ENCODE data around the gene SHC3.

SHC3 gene

GRCh38 chr9:89204801-89205200 lies 26.2 kb upstream of the SHC3 start:
- Histone ChIP-seq H3K36me3 (ENCODE audit: insufficient read depth, low read length) (no peaks in the 10 kb centered on the region), H3K9ac (ENCODE audit: low read depth, low read length) (no peak overlapping the region), H3K4me1 (ENCODE audit: insufficient read depth, low read length) (no peaks in the 10 kb centered on the region), H3K9me3 (ENCODE audit: control insufficient read depth, insufficient read depth, low read length) (no peaks in the 10 kb centered on the region)

GRCh38 chr9:89195131-89195797 lies 16.6 kb upstream of the SHC3 start:
- H3K9ac ChIP-seq (ENCODE audit: low read depth, low read length) = no peak overlapping the region
- H3K36me3 ChIP-seq (ENCODE audit: insufficient read depth, low read length) = no peaks in the 10 kb centered on the region
- H3K4me1 ChIP-seq (ENCODE audit: insufficient read depth, low read length) = no peaks in the 10 kb centered on the region
- no peaks in the 10 kb centered on the region; the same call in 1 of the 2 replicates for H3K9me3 ChIP-seq (ENCODE audit: control insufficient read depth, insufficient read depth, low read length)

GRCh38 chr9:89194421-89195130 lies 16.0 kb upstream of the SHC3 start:
- H3K4me1 ChIP-seq (ENCODE audit: insufficient read depth, low read length) = no peaks in the 10 kb centered on the region
- H3K9me3 ChIP-seq (ENCODE audit: control insufficient read depth, insufficient read depth, low read length) = no peaks in the 10 kb centered on the region; the same call in 1 of the 2 replicates
- no peak overlapping the region for H3K9ac ChIP-seq (ENCODE audit: low read depth, low read length)
- no peaks in the 10 kb centered on the region for H3K36me3 ChIP-seq (ENCODE audit: insufficient read depth, low read length)

- no peaks in the 10 kb centered on the region for H3K4me1 ChIP-seq (ENCODE audit: insufficient read depth, low read length)
- H3K36me3 ChIP-seq (ENCODE audit: insufficient read depth, low read length) = no peaks in the 10 kb centered on the region
- H3K9ac ChIP-seq (ENCODE audit: low read depth, low read length) = no peak overlapping the region
- H3K9me3 ChIP-seq (ENCODE audit: control insufficient read depth, insufficient read depth, low read length) = no peaks in the 10 kb centered on the region
Measured at GRCh38 chr9:89191004-89191403, 12.4 kb upstream of the SHC3 start.

GRCh38 chr9:89189215-89189614 lies 10.6 kb upstream of the SHC3 start:
- no peaks in the 10 kb centered on the region for H3K36me3 ChIP-seq (ENCODE audit: insufficient read depth, low read length)
- no peaks in the 10 kb centered on the region for H3K9me3 ChIP-seq (ENCODE audit: control insufficient read depth, insufficient read depth, low read length)
- H3K4me1 ChIP-seq (ENCODE audit: insufficient read depth, low read length) = no peaks in the 10 kb centered on the region
- no peak overlapping the region for H3K9ac ChIP-seq (ENCODE audit: low read depth, low read length)

- H3K9me3 ChIP-seq (ENCODE audit: control insufficient read depth, insufficient read depth, low read length) = no peaks in the 10 kb centered on the region
- H3K9ac ChIP-seq (ENCODE audit: low read depth, low read length) = no peak overlapping the region
Measured at GRCh38 chr9:89187950-89188349, 9.3 kb upstream of the SHC3 start.

GRCh38 chr9:89187541-89187940 lies 8.9 kb upstream of the SHC3 start:
- Histone ChIP-seq H3K9me3 (ENCODE audit: control insufficient read depth, insufficient read depth, low read length) (no peaks in the 10 kb centered on the region), H3K4me1 (ENCODE audit: insufficient read depth, low read length) (no peaks in the 10 kb centered on the region), H3K9ac (ENCODE audit: low read depth, low read length) (no peak overlapping the region), H3K36me3 (ENCODE audit: insufficient read depth, low read length) (no peaks in the 10 kb centered on the region)

More at GRCh38 chr9:89187950-89188349, 9.3 kb upstream of the SHC3 start:
- Histone ChIP-seq H3K4me1 (ENCODE audit: insufficient read depth, low read length) (no peaks in the 10 kb centered on the region), H3K36me3 (ENCODE audit: insufficient read depth, low read length) (no peaks in the 10 kb centered on the region)

- Histone ChIP-seq H3K4me1 (ENCODE audit: insufficient read depth, low read length) (no peaks in the 10 kb centered on the region), H3K9ac (ENCODE audit: low read depth, low read length) (no peak overlapping the region), H3K9me3 (ENCODE audit: control insufficient read depth, insufficient read depth, low read length) (no peaks in the 10 kb centered on the region), H3K36me3 (ENCODE audit: insufficient read depth, low read length) (no peaks in the 10 kb centered on the region)
Measured at GRCh38 chr9:89186960-89187359, 8.3 kb upstream of the SHC3 start.

- Histone ChIP-seq H3K9me3 (ENCODE audit: control insufficient read depth, insufficient read depth, low read length) (no peaks in the 10 kb centered on the region), H3K36me3 (ENCODE audit: insufficient read depth, low read length) (no peaks in the 10 kb centered on the region), H3K4me1 (ENCODE audit: insufficient read depth, low read length) (peaks cover 5% of the 10 kb centered on the region; the same call in 1 of the 2 replicates), H3K9ac (ENCODE audit: low read depth, low read length) (no peak overlapping the region)
Measured at GRCh38 chr9:89185980-89186379, 7.4 kb upstream of the SHC3 start.

- H3K9ac ChIP-seq (ENCODE audit: low read depth, low read length) = no peak overlapping the region
- no peaks in the 10 kb centered on the region for H3K9me3 ChIP-seq (ENCODE audit: control insufficient read depth, insufficient read depth, low read length)
- peaks cover 18% of the 10 kb centered on the region for H3K4me1 ChIP-seq (ENCODE audit: insufficient read depth, low read length)
- no peaks in the 10 kb centered on the region for H3K36me3 ChIP-seq (ENCODE audit: insufficient read depth, low read length)
Measured at GRCh38 chr9:89183146-89183545, 4.5 kb upstream of the SHC3 start.

GRCh38 chr9:89182369-89182768 lies 3.8 kb upstream of the SHC3 start:
- peaks cover 18% of the 10 kb centered on the region for H3K4me1 ChIP-seq (ENCODE audit: insufficient read depth, low read length)
- H3K9ac ChIP-seq (ENCODE audit: low read depth, low read length) = no peak overlapping the region
- no peaks in the 10 kb centered on the region for H3K36me3 ChIP-seq (ENCODE audit: insufficient read depth, low read length)
- no peaks in the 10 kb centered on the region for H3K9me3 ChIP-seq (ENCODE audit: control insufficient read depth, insufficient read depth, low read length)

GRCh38 chr9:89179895-89180734 lies 1.5 kb upstream of the SHC3 start:
- H3K9ac ChIP-seq (ENCODE audit: low read depth, low read length) = peak overlapping the region; percentile 65
- H3K9me3 ChIP-seq (ENCODE audit: control insufficient read depth, insufficient read depth, low read length) = no peaks in the 10 kb centered on the region
- no peaks in the 10 kb centered on the region for H3K36me3 ChIP-seq (ENCODE audit: insufficient read depth, low read length)
- H3K4me1 ChIP-seq (ENCODE audit: insufficient read depth, low read length) = peaks cover 18% of the 10 kb centered on the region

- Histone ChIP-seq H3K36me3 (ENCODE audit: insufficient read depth, low read length) (no peaks in the 10 kb centered on the region), H3K9me3 (ENCODE audit: control insufficient read depth, insufficient read depth, low read length) (no peaks in the 10 kb centered on the region), H3K4me1 (ENCODE audit: insufficient read depth, low read length) (peaks cover 21% of the 10 kb centered on the region), H3K9ac (ENCODE audit: low read depth, low read length) (peak overlapping the region; percentile 65)
Measured at GRCh38 chr9:89179540-89179894, 899 bp upstream of the SHC3 start.

- Histone ChIP-seq H3K9ac (ENCODE audit: low read depth, low read length) (peak overlapping the region; percentile 65), H3K36me3 (ENCODE audit: insufficient read depth, low read length) (no peaks in the 10 kb centered on the region), H3K9me3 (ENCODE audit: control insufficient read depth, insufficient read depth, low read length) (no peaks in the 10 kb centered on the region), H3K4me1 (ENCODE audit: insufficient read depth, low read length) (peaks cover 25% of the 10 kb centered on the region)
Measured at GRCh38 chr9:89178830-89179539, 367 bp upstream of the SHC3 start.
